RWPE2 (cell line): ENCODE measurements around the gene DOLK.

Experiments
- ATAC-seq: fragments of 200-7000 bp; cut with Tn5 transposase; 3 replicates; pipeline ENCODE4 v1.9.1; 2021; ENCODE audit warnings: low read depth
- DNase-seq: peaks from one replicate; pipeline ENCODE4 v3.0.0-alpha.2; 2020; ENCODE audit warnings: low spot score
- H3K27ac ChIP-seq: fragments of 450-650 bp; 2 replicates; pipeline ENCODE4 v1.5.1; 2017; ENCODE audit warnings: mild to moderate bottlenecking; ENCODE audit not compliant: poor library complexity, severe bottlenecking
- H3K27me3 ChIP-seq: fragments of 250-450 bp; sonication (Bioruptor Pico); 2 replicates; pipeline ENCODE4 v1.5.1; 2021; ENCODE audit warnings: mild to moderate bottlenecking, moderate library complexity; ENCODE audit not compliant: insufficient read depth, poor library complexity, severe bottlenecking
- H3K36me3 ChIP-seq: fragments of 250-450 bp; sonication (Bioruptor Pico); 2 replicates; pipeline ENCODE4 v1.5.1; 2020; ENCODE audit warnings: low read depth, mild to moderate bottlenecking, moderate library complexity
- H3K4me1 ChIP-seq: fragments of 250-450 bp; sonication (Bioruptor Pico); 2 replicates; pipeline ENCODE4 v1.5.1; 2021; ENCODE audit warnings: mild to moderate bottlenecking, moderate library complexity; ENCODE audit not compliant: insufficient read depth, poor library complexity, severe bottlenecking
- H3K4me3 ChIP-seq: fragments of 250-450 bp; sonication (Bioruptor Pico); 2 replicates; pipeline ENCODE4 v1.5.1; 2021; ENCODE audit warnings: mild to moderate bottlenecking, moderate library complexity; ENCODE audit not compliant: severe bottlenecking
- H3K9me3 ChIP-seq: fragments of 250-450 bp; sonication (Bioruptor Pico); 2 replicates; pipeline ENCODE4 v1.5.1; 2021; ENCODE audit warnings: mild to moderate bottlenecking, moderate library complexity; ENCODE audit not compliant: severe bottlenecking
- CTCF ChIP-seq: fragments of 450-650 bp; IDR thresholded peaks from one replicate; pipeline ENCODE4 v1.5.1; 2017; ENCODE audit warnings: mild to moderate bottlenecking, moderate library complexity; ENCODE audit not compliant: poor library complexity, severe bottlenecking

The DOLK gene

GRCh38 chr9:128921881-128922763 is 25.3 kb downstream of the DOLK start:
- peak; percentile 20; the same call in 2 of the 3 replicates for ATAC-seq
- peak overlapping the region; percentile 30 for H3K4me3 ChIP-seq
- no peak for TF ChIP-seq CTCF
- no peaks in the 10 kb centered on the region for H3K9me3 ChIP-seq
- peaks cover 15% of the 10 kb centered on the region for H3K36me3 ChIP-seq
- DNase-seq = no peak
- H3K27me3 ChIP-seq = no peaks in the 10 kb centered on the region
- peak overlapping the region; percentile 33 for H3K27ac ChIP-seq
- H3K4me1 ChIP-seq = peaks cover 10% of the 10 kb centered on the region

GRCh38 chr9:128920381-128921058 is 26.9 kb downstream of the DOLK start, which contains the start of gene PHYHD1:
TSS of gene PHYHD1 (plus strand) at chr9:128920982. CDS start at chr9:128922324, 1,342 bp downstream.
- no peaks in the 10 kb centered on the region for H3K27me3 ChIP-seq
- H3K9me3 ChIP-seq = no peaks in the 10 kb centered on the region
- peak within 1 kb of the TSS; percentile 100 for H3K27ac ChIP-seq
- H3K4me3 ChIP-seq = no peak within 1 kb of the TSS
- ATAC-seq = peak; percentile 64
- H3K4me1 ChIP-seq = peaks cover 17% of the 10 kb centered on the region
- H3K36me3 ChIP-seq = peaks cover 31% of the 10 kb centered on the region
- no peak for TF ChIP-seq CTCF
- DNase-seq = no peak

GRCh38 chr9:128919402-128920089 is 27.9 kb downstream of the DOLK start:
- TF ChIP-seq CTCF = no peak
- Histone ChIP-seq H3K4me3 (no peak overlapping the region), H3K36me3 (peaks cover 40% of the 10 kb centered on the region), H3K4me1 (peaks cover 18% of the 10 kb centered on the region), H3K27ac (peak overlapping the region; percentile 100), H3K9me3 (no peaks in the 10 kb centered on the region), H3K27me3 (no peaks in the 10 kb centered on the region)
- ATAC-seq (no peak), DNase-seq (no peak)

- Histone ChIP-seq H3K36me3 (peaks cover 47% of the 10 kb centered on the region), H3K27me3 (no peaks in the 10 kb centered on the region), H3K4me1 (peaks cover 24% of the 10 kb centered on the region), H3K4me3 (no peak overlapping the region), H3K27ac (peak overlapping the region; percentile 100), H3K9me3 (no peaks in the 10 kb centered on the region)
- DNase-seq (no peak), ATAC-seq (no peak)
- TF ChIP-seq CTCF = no peak
Measured at GRCh38 chr9:128918921-128919320, 28.5 kb downstream of the DOLK start.
